HEK293T (cell line): ENCODE results near the gene GPRASP3.
A peak's percentile ranks its signal among the peaks of the same experiment; 100 is the strongest.
"Not testable (repeated sequence)": the region's sequence is repeated elsewhere in the genome, so short reads cannot be mapped to it uniquely, and the experiment has no call there.

ENCODE experiments used
- CTCF ChIA-PET: fragments of 350-600 bp; formaldehyde crosslinking; extraction: SDS; loops from one replicate; lab custom pipeline; 2021; ENCODE audit warnings: antibody characterized with exemption, inconsistent platforms; lab: Yijun Ruan, JAX
- POLR2A ChIA-PET: fragments of 350-600 bp; formaldehyde crosslinking; extraction: SDS; loops from one replicate; lab custom pipeline; 2020; ENCODE audit warnings: antibody characterized with exemption, inconsistent platforms; lab: Yijun Ruan, JAX
- DNase-seq: peaks from one replicate; pipeline ENCODE4 v3.0.0; 2012; ENCODE audit warnings: mixed read lengths; ENCODE audit errors: extremely low spot score
- ARNT ChIP-seq: fragments of 450-650 bp; IDR thresholded peaks from 2 replicates; pipeline ENCODE4 v1.6.1; 2017; ENCODE audit warnings: mild to moderate bottlenecking
- BHLHE40 ChIP-seq: fragments of 450-650 bp; IDR thresholded peaks from 2 replicates; pipeline ENCODE4 v1.6.1; 2016; ENCODE audit warnings: mild to moderate bottlenecking, moderate library complexity, borderline replicate concordance
- CTBP1 ChIP-seq: fragments of 450-650 bp; IDR thresholded peaks from 2 replicates; pipeline ENCODE4 v1.6.1; 2016; ENCODE audit warnings: borderline replicate concordance
- ELF4 ChIP-seq: fragments of 450-650 bp; IDR thresholded peaks from 2 replicates; pipeline ENCODE4 v1.6.1; 2017; ENCODE audit warnings: antibody characterized with exemption
- FOXA1 ChIP-seq: fragments of 450-650 bp; IDR thresholded peaks from 2 replicates; pipeline ENCODE4 v1.6.1; 2016; ENCODE audit warnings: mild to moderate bottlenecking
- FOXK2 ChIP-seq: fragments of 450-650 bp; IDR thresholded peaks from 2 replicates; pipeline ENCODE4 v1.6.1; 2016; ENCODE audit warnings: mild to moderate bottlenecking
- FOXM1 ChIP-seq: fragments of 450-650 bp; IDR thresholded peaks from 2 replicates; pipeline ENCODE4 v1.6.1; 2017; ENCODE audit warnings: mild to moderate bottlenecking, borderline replicate concordance
- HDGF ChIP-seq: fragments of 450-650 bp; IDR thresholded peaks from 2 replicates; pipeline ENCODE4 v1.6.1; 2017; ENCODE audit warnings: antibody characterized with exemption, borderline replicate concordance
- L3MBTL2 ChIP-seq: fragments of 450-650 bp; conservative IDR thresholded peaks from 2 replicates; pipeline ENCODE4 v1.6.1; 2016; ENCODE audit warnings: mild to moderate bottlenecking
- LEF1 ChIP-seq: fragments of 450-650 bp; IDR thresholded peaks from 2 replicates; pipeline ENCODE4 v1.6.1; 2017; ENCODE audit warnings: mild to moderate bottlenecking, borderline replicate concordance
- NFRKB ChIP-seq: fragments of 450-650 bp; IDR thresholded peaks from 2 replicates; pipeline ENCODE4 v1.6.1; 2016; ENCODE audit warnings: mild to moderate bottlenecking, moderate library complexity
- SP1 ChIP-seq: fragments of 450-650 bp; IDR thresholded peaks from 2 replicates; pipeline ENCODE4 v1.6.1; 2017
- SUZ12 ChIP-seq: fragments of 450-650 bp; IDR thresholded peaks from 2 replicates; pipeline ENCODE4 v1.6.1; 2016; ENCODE audit warnings: mild to moderate bottlenecking
- TARDBP ChIP-seq: fragments of 450-650 bp; IDR thresholded peaks from 2 replicates; pipeline ENCODE4 v1.6.1; 2016
- ZNF384 ChIP-seq: fragments of 450-650 bp; IDR thresholded peaks from 2 replicates; pipeline ENCODE4 v1.6.1; 2016
- TF ChIP-seq, protein P1 (sequence below): fragments of 450-650 bp; IDR thresholded peaks from 2 replicates; pipeline ENCODE4 v1.6.1; 2016

The GPRASP3 gene

DNA sequence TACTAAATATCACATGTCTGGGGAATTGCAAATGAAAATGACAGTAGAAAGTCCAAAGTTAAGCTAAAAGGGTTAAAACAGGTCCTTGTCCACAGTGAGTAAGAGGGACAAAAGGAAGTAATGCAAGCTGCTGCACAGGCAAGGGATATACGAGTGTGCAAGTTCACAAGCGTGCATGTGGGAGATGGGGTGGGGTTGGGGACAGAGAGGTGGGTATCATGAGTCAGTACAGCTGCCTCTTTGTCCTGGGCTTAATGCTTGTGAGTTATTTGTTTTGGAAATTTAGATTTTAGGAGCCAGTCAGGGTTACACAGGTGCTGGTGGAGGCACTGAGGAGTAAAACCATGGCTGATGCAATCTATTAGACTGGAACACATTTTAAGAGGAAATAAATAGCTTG is 11.6 kb upstream of the GPRASP3 start:
- ChIA-PET CTCF (no interaction called here), POLR2A (no interaction called here)

DNA sequence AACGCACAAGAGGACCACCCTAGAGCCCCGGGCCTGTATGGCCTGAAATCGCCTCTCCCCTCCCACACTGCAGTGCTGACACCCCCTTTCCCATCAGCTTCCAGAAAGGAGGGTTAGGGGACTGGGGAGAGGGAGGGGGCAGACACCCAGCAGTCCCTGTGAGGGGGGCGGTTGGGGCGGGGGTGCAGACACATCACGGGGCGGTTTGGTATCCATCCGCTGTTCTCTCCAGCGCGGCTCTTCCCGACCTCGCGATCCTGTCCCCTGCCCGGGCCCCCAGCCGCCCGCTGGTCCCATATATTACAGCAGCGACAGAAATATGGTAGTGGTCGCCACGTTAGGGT is 8.7 kb upstream of the GPRASP3 start:
- DNase-seq = no peak
- ChIA-PET POLR2A (interaction anchor here (0.6 kb wide), 1 partner anchor 28 kb away, joined by 3 read pairs; no protein-coding TSS in a partner anchor), CTCF (no interaction called here)
- TF ChIP-seq ELF4 = no peak
- no peak for TF ChIP-seq FOXK2
- no peak for TF ChIP-seq FOXM1
- TF ChIP-seq SUZ12 = no peak
- no peak for TF ChIP-seq CTBP1
- no peak for TF ChIP-seq HDGF
- TF ChIP-seq FOXA1 = no peak
- TF ChIP-seq L3MBTL2 = no peak
- TF ChIP-seq SP1 = no peak
- TF ChIP-seq, protein P1, sequence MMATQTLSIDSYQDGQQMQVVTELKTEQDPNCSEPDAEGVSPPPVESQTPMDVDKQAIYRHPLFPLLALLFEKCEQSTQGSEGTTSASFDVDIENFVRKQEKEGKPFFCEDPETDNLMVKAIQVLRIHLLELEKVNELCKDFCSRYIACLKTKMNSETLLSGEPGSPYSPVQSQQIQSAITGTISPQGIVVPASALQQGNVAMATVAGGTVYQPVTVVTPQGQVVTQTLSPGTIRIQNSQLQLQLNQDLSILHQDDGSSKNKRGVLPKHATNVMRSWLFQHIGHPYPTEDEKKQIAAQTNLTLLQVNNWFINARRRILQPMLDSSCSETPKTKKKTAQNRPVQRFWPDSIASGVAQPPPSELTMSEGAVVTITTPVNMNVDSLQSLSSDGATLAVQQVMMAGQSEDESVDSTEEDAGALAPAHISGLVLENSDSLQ = no peak
- no peak for TF ChIP-seq BHLHE40
- no peak for TF ChIP-seq NFRKB
- TF ChIP-seq ZNF384 = no peak
- no peak for TF ChIP-seq ARNT

More for the DNA sequence above, 11.6 kb upstream of the GPRASP3 start:
- DNase-seq = no peak
- TF ChIP-seq TARDBP (no peak), FOXM1 (no peak), L3MBTL2 (no peak), ZNF384 (no peak), FOXA1 (no peak), SUZ12 (no peak), NFRKB (no peak), BHLHE40 (no peak), ARNT (no peak), HDGF (no peak), FOXK2 (no peak), CTBP1 (no peak), ELF4 (no peak), LEF1 (no peak), SP1 (no peak)
- TF ChIP-seq, protein P1 = no peak

DNA sequence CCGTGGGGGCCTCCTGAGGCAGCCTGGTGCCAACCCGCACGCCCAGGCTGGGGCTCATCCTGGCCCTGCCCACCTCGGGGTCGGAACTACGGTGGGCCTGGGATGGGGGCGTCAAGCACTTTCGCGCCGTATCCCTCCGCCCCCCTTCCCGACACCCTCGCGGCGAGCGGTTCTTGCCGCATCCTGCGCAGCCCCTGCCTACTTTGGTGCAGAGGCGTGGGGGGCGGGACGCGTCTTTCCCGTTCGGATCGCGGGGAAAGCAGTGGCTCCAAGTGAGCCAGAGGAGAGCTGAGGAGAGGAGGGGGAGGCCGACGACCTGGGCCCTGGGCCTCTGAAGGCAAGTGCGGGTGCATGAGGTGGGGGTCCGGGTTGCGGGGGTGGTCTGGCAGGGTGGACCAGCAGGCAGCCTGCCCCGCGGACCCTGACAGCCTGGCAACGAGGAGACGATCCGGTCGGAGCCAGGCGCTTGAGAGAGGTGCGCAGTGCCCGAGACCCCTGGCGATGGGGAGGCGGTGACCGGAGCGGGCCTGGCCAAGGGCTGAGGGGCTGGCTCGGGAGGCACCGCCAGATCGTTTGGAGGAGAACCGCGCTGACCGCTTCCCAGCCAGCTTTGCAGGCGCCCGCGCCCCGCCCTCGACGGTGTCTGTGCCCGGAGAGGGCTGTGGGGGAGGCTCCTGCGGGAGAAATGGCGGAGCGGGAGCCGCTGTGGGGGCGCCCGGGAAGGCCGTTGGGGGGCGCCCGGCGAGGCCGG is 8.2 kb upstream of the GPRASP3 start, which contains the start of gene GPRASP2:
Gene GPRASP2 (plus strand): TSS at position 233 of the 751 bp plus-strand sequence. CDS start 2,422 bp downstream, outside the sequence.
- ChIA-PET CTCF (no interaction called here), POLR2A (no interaction called here)
- peak; percentile 43 for DNase-seq
- TF ChIP-seq ELF4 = no peak
- peak; percentile 51 for TF ChIP-seq L3MBTL2

DNA sequence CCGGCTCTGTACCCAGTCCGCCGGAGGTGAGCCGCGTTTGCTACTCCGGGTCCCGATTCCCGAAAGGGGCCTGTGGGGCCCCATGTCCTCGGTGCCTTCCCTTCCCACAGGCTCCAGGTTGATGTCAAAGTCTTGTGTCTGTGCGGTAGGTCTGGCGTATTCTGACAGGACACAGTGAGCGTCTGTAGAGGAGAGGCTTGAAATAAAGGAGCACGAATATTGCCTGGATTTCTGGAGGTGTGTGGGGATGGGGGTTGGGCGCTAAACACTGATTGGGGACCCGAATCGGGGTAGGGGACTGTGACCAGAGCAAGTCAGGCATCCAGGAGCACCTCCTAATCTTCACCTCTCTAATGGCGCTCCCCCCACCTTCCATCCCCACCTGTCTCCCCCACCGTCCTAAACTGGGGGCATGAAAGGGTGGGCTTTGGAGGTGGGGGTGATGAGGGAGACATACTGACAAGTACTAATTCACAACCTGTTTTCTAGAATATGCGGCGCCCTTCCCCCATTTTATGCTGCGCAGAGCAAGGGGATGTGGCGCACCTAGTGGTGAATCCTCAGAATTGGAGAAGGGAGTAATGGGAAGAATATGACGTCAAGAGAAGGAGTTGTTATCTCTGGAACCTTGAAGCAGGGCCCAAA is 7.4 kb upstream of the GPRASP3 start:
- no peak for TF ChIP-seq L3MBTL2
- peak; percentile 54 for DNase-seq
- CTCF ChIA-PET = no interaction called here
- POLR2A ChIA-PET = no interaction called here

DNA sequence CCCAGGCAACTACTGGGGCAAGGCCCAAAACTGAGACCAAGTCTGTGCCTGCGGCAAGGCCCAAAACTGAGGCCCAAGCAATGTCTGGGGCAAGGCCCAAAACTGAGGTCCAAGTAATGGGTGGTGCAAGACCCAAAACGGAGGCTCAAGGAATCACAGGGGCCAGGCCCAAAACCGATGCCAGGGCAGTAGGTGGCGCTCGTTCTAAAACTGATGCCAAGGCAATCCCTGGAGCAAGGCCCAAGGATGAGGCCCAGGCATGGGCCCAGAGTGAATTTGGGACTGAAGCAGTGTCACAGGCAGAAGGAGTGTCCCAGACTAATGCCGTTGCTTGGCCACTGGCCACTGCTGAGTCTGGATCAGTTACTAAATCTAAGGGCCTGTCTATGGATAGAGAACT is 5.5 kb upstream of the GPRASP3 start:
- no peak for TF ChIP-seq HDGF
- TF ChIP-seq ELF4 = no peak
- no peak for TF ChIP-seq NFRKB
- TF ChIP-seq SUZ12 = no peak
- no peak for TF ChIP-seq FOXK2
- TF ChIP-seq FOXA1 = no peak
- TF ChIP-seq ARNT = no peak
- no peak for TF ChIP-seq CTBP1
- TF ChIP-seq L3MBTL2 = no peak
- TF ChIP-seq LEF1 = no peak
- TF ChIP-seq, protein P1 = no peak
- TF ChIP-seq SP1 = no peak
- no peak for TF ChIP-seq FOXM1
- no peak for TF ChIP-seq BHLHE40
- TF ChIP-seq ZNF384 = no peak
- TF ChIP-seq TARDBP = no peak
- DNase-seq = no peak
- ChIA-PET POLR2A (no interaction called here), CTCF (no interaction called here)

DNA sequence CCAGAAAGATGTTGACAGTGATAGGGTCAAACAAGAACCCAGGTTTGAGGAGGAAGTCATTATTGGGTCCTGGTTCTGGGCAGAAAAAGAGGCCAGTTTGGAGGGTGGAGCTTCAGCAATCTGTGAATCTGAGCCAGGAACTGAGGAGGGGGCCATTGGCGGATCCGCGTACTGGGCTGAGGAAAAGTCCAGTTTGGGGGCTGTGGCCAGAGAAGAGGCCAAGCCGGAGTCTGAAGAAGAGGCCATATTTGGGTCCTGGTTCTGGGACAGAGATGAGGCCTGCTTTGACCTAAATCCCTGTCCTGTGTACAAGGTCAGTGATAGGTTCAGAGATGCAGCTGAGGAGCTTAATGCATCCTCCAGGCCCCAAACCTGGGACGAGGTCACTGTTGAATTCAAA is 4.6 kb upstream of the GPRASP3 start:
- TF ChIP-seq FOXM1 = no peak
- no peak for TF ChIP-seq TARDBP
- no peak for TF ChIP-seq CTBP1
- POLR2A ChIA-PET = no interaction called here
- no peak for DNase-seq
- CTCF ChIA-PET = no interaction called here

DNA sequence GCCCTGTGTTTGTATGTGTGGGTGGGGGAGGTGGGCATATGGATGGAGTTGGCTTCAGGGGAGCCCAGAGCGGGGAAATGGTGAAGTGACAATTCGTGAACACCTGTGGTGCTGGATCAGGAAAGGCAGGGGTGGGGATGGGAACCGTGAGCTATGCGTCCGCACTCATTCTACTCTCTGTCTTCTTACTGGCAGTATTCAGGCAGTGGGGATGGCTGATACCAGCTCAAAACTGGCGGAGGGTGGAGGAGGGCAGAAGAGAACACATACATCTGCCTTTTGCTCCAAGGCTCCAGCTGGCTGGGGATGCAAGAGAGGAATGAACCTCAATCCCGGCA is 595 bp downstream of the GPRASP3 start:
- POLR2A ChIA-PET, CTCF ChIA-PET, DNase-seq: not testable (repeated sequence)
